ENCODE data around the gene NEURL1B.

- TF ChIP-seq POLR2AphosphoS5 (IDR thresholded peaks at IDR 0.05; ENCODE audit: insufficient read depth in 1 of 2, low read depth in 1 of 2), result no peak
- TF ChIP-seq POLR2A (IDR thresholded peaks at IDR 0.05), result no peak
Observed at GRCh38 chr5:172648013-172648381, 6.9 kb downstream of the NEURL1B start.
